WTC11 (cell line): ENCODE measurements around the gene VTA1. TPM values are rescaled to one million over a fixed set of nuclear protein-coding genes. Genes with fewer than 3 reads are reported as not detected.

ENCODE experiments used
- ATAC-seq: fragments of 200-7000 bp; cut with Tn5 transposase; 2 replicates; pipeline ENCODE4 v1.10.0; 2021; ENCODE audit warnings: mild to moderate bottlenecking, moderate library complexity
- CTCF ChIA-PET: fragments of 300-600 bp; sonication (Branson Sonifier 250); formaldehyde crosslinking; loops from one replicate; lab custom pipeline; 2021; ENCODE audit warnings: antibody characterized with exemption; lab: Charles Lee
- POLR2A ChIA-PET: fragments of 350-600 bp; sonication (Branson Sonifier 250); formaldehyde crosslinking; loops from one replicate; lab custom pipeline; 2021; ENCODE audit warnings: antibody characterized with exemption; lab: Charles Lee
- DNase-seq: peaks from one replicate; pipeline ENCODE4 v3.0.0; 2021; ENCODE audit warnings: low spot score
- H3K27ac Mint-ChIP-seq: 2 replicates; pipeline ENCODE4 v1.8.0; 2021; ENCODE audit warnings: mixed read lengths
- H3K27me3 Mint-ChIP-seq: 2 replicates; pipeline ENCODE4 v1.8.0; 2021; ENCODE audit warnings: low read depth, mild to moderate bottlenecking, moderate library complexity, mixed read lengths
- H3K36me3 Mint-ChIP-seq: 2 replicates; pipeline ENCODE4 v1.8.0; 2021; ENCODE audit warnings: mixed read lengths
- H3K4me1 Mint-ChIP-seq: 2 replicates; pipeline ENCODE4 v1.8.0; 2022; ENCODE audit warnings: mixed read lengths
- H3K4me3 Mint-ChIP-seq: 2 replicates; pipeline ENCODE4 v1.8.0; 2021; ENCODE audit warnings: mild to moderate bottlenecking, moderate library complexity, mixed read lengths
- H3K9me3 Mint-ChIP-seq: 2 replicates; pipeline ENCODE4 v1.8.0; 2021; ENCODE audit warnings: mixed read lengths
- CREM ChIP-seq: sonication (generic); formaldehyde crosslinking; IDR thresholded peaks from 2 replicates; pipeline ENCODE4 v1.8.1; 2022; ENCODE audit warnings: mild to moderate bottlenecking, missing genetic modification reagents, moderate library complexity
- EMX1 ChIP-seq: fragments of 250-450 bp; sonication (Bioruptor Pico); IDR thresholded peaks from 2 replicates; pipeline ENCODE4 v1.8.0; 2021; ENCODE audit warnings: mild to moderate bottlenecking
- ESRRA ChIP-seq: sonication (generic); formaldehyde crosslinking; IDR thresholded peaks from 2 replicates; pipeline ENCODE4 v1.8.1; 2022; ENCODE audit warnings: mild to moderate bottlenecking, missing genetic modification reagents, borderline replicate concordance
- FOXP4 ChIP-seq: sonication (generic); formaldehyde crosslinking; IDR thresholded peaks from 2 replicates; pipeline ENCODE4 v1.8.0; 2022; ENCODE audit warnings: mild to moderate bottlenecking, missing genetic modification reagents
- GABPB1 ChIP-seq: sonication (generic); formaldehyde crosslinking; IDR thresholded peaks from 2 replicates; pipeline ENCODE4 v1.8.1; 2023; ENCODE audit warnings: mild to moderate bottlenecking, missing genetic modification reagents
- JUN ChIP-seq: sonication (generic); formaldehyde crosslinking; IDR thresholded peaks from 2 replicates; pipeline ENCODE4 v1.8.0; 2023; ENCODE audit warnings: mild to moderate bottlenecking, missing genetic modification reagents
- KAT7 ChIP-seq: sonication (generic); formaldehyde crosslinking; IDR thresholded peaks from 2 replicates; pipeline ENCODE4 v1.8.1; 2023; ENCODE audit warnings: missing genetic modification reagents, mild to moderate bottlenecking, borderline replicate concordance
- NFYB ChIP-seq: sonication (generic); formaldehyde crosslinking; conservative IDR thresholded peaks from 2 replicates; pipeline ENCODE4 v1.8.0; 2022; ENCODE audit warnings: low read depth, missing genetic modification reagents
- PRDM15 ChIP-seq: sonication (generic); formaldehyde crosslinking; IDR thresholded peaks from 2 replicates; pipeline ENCODE4 v1.8.0; 2022; ENCODE audit warnings: missing genetic modification reagents
- SP1 ChIP-seq: sonication (generic); formaldehyde crosslinking; conservative IDR thresholded peaks from 2 replicates; pipeline ENCODE4 v1.8.1; 2022; ENCODE audit warnings: missing genetic modification reagents
- TEAD4 ChIP-seq: sonication (generic); formaldehyde crosslinking; IDR thresholded peaks from 2 replicates; pipeline ENCODE4 v1.8.0; 2022; ENCODE audit warnings: mild to moderate bottlenecking, missing genetic modification reagents
- ZNF219 ChIP-seq: sonication (generic); formaldehyde crosslinking; IDR thresholded peaks from 2 replicates; pipeline ENCODE4 v1.8.0; 2023; ENCODE audit warnings: missing genetic modification reagents, mild to moderate bottlenecking, borderline replicate concordance
- ZNF512 ChIP-seq: sonication (generic); formaldehyde crosslinking; IDR thresholded peaks from 2 replicates; pipeline ENCODE4 v1.8.1; 2022; ENCODE audit warnings: missing genetic modification reagents, borderline replicate concordance
- ZNF671 ChIP-seq: fragments of 250-450 bp; sonication (Bioruptor Pico); IDR thresholded peaks from 2 replicates; pipeline ENCODE4 v1.8.0; 2021; ENCODE audit warnings: mild to moderate bottlenecking
- ZSCAN18 ChIP-seq: fragments of 250-450 bp; sonication (Bioruptor Pico); IDR thresholded peaks from 2 replicates; pipeline ENCODE4 v2.1.2; 2022; ENCODE audit warnings: mild to moderate bottlenecking, moderate library complexity
- total RNA-seq: library from RNA; stranded (reverse); gene quantifications from 3 replicates; pipeline ENCODE4 v1.2.3, GENCODE V29; 2021

The VTA1 gene
- total RNA-seq, 1 experiment from 2014 or later: 55.4 TPM

- H3K4me1 Mint-ChIP-seq: peaks cover 34% of the 10 kb centered on the region
- peaks cover 48% of the 10 kb centered on the region for H3K27me3 Mint-ChIP-seq
- TF ChIP-seq TEAD4 (no peak), ZNF512 (0 out of 2 replicates have a peak, but pooled peaks have one; percentile 34)
- TF ChIP-seq, all 79 proteins: peak for 1
- CTCF ChIA-PET: no interaction called here
- ATAC-seq: no peak
- Mint-ChIP-seq H3K36me3 (peaks cover 3% of the 10 kb centered on the region; the same call in 1 of the 2 replicates), H3K9me3 (peaks cover 15% of the 10 kb centered on the region), H3K4me3 (no peak overlapping the region), H3K27ac (no peak overlapping the region)
- POLR2A ChIA-PET: no interaction called here
- no peak for DNase-seq
Observed at GRCh38 chr6:142233945-142234682, 87.1 kb downstream of the VTA1 start.

GRCh38 chr6:142235272-142235671 is 88.2 kb downstream of the VTA1 start:
- H3K27ac Mint-ChIP-seq: no peak overlapping the region
- 0 out of 2 replicates have a peak, but pooled peaks have one; percentile 53 for TF ChIP-seq FOXP4
- TF ChIP-seq ZNF219 (CRISPR knock-in tag): no peak
- TF ChIP-seq, all 79 proteins: peak for 1
- H3K36me3 Mint-ChIP-seq: peaks cover 3% of the 10 kb centered on the region; the same call in 1 of the 2 replicates
- H3K9me3 Mint-ChIP-seq: peaks cover 4% of the 10 kb centered on the region; the same call in 1 of the 2 replicates
- ChIA-PET CTCF (no interaction called here), POLR2A (no interaction called here)
- H3K4me1 Mint-ChIP-seq: peaks cover 34% of the 10 kb centered on the region
- ATAC-seq (peak; percentile 69), DNase-seq (no peak)
- H3K27me3 Mint-ChIP-seq: peaks cover 48% of the 10 kb centered on the region
- no peak overlapping the region for H3K4me3 Mint-ChIP-seq

GRCh38 chr6:142235791-142236190 is 88.7 kb downstream of the VTA1 start:
- ATAC-seq (no peak), DNase-seq (no peak)
- peaks cover 34% of the 10 kb centered on the region for H3K4me1 Mint-ChIP-seq
- ChIA-PET CTCF (no interaction called here), POLR2A (no interaction called here)
- TF ChIP-seq ZSCAN18 (CRISPR knock-in tag): no peak
- TF ChIP-seq TEAD4: no peak
- TF ChIP-seq ZNF671 (CRISPR knock-in tag): no peak
- TF ChIP-seq NFYB (CRISPR knock-in tag): no peak
- no peak for TF ChIP-seq ESRRA (CRISPR knock-in tag)
- no peak for TF ChIP-seq KAT7
- no peak for TF ChIP-seq PRDM15 (CRISPR knock-in tag)
- TF ChIP-seq SP1 (CRISPR knock-in tag): no peak
- TF ChIP-seq EMX1 (CRISPR knock-in tag): no peak
- no peak for TF ChIP-seq GABPB1 (CRISPR knock-in tag)
- no peak for TF ChIP-seq CREM (CRISPR knock-in tag)
- no peak for TF ChIP-seq JUN (CRISPR knock-in tag)
- TF ChIP-seq FOXP4: no peak
- no peak overlapping the region for H3K27ac Mint-ChIP-seq
- H3K9me3 Mint-ChIP-seq: 0 out of 2 replicates have a peak, but pooled peaks cover 3% of the 10 kb centered on the region
- peaks cover 48% of the 10 kb centered on the region for H3K27me3 Mint-ChIP-seq
- H3K36me3 Mint-ChIP-seq: peaks cover 3% of the 10 kb centered on the region; the same call in 1 of the 2 replicates
- H3K4me3 Mint-ChIP-seq: no peak overlapping the region
